Adrenal gland (tissue), 12 donors: ENCODE data around the gene GSK3A. TPM values are rescaled to one million over a fixed set of nuclear protein-coding genes. Genes with fewer than 3 reads are reported as not detected.

Experiments
- DNase-seq, 7 donors: peaks; one replicate each; pipeline ENCODE4 v3.0.0-alpha.2; 2019 to 2020
- H3K27ac ChIP-seq, 5 donors: fragments of 200-600 bp; sonication (generic) in 4 of 5; 1 replicate in 3 of 5; 2 replicates in 2 of 5; pipeline versions ENCODE4 v1.5.1 to v1.8.0; 2016 to 2020; ENCODE audit warnings: mild to moderate bottlenecking in 1 of 5
- H3K27me3 ChIP-seq: fragments of 200-600 bp; 2 replicates; pipeline ENCODE4 v1.8.0; 2021
- H3K36me3 ChIP-seq, 2 donors: fragments of 200-600 bp; replicated peaks in 1 of 2; 1 replicate in 1 of 2; 2 replicates in 1 of 2; pipeline versions ENCODE4 v1.5.1 to v1.8.0; 2018 to 2022
- H3K4me1 ChIP-seq, 2 donors: fragments of 200-600 bp; replicated peaks in 1 of 2; 1 replicate in 1 of 2; 2 replicates in 1 of 2; pipeline versions ENCODE4 v1.5.1 to v1.8.0; 2018 to 2021
- H3K4me3 ChIP-seq, 4 donors: fragments of 200-600 bp; sonication (generic) in 3 of 4; one replicate each; pipeline ENCODE4 v1.5.1; 2016 to 2018
- H3K9me3 ChIP-seq, 3 donors: fragments of 200-600 bp; sonication (generic) in 1 of 3; replicated peaks in 1 of 3; 1 replicate in 2 of 3; 2 replicates in 1 of 3; pipeline versions ENCODE4 v1.5.1 to v1.8.0; 2016 to 2021
- POLR2A ChIP-seq, 2 donors: fragments of 450-650 bp; IDR thresholded peaks; one replicate each; pipeline ENCODE4 v1.6.1; 2017; ENCODE audit warnings: antibody characterized with exemption in 2 of 2, mild to moderate bottlenecking in 2 of 2, moderate library complexity in 1 of 2
- WGBS, 4 donors: extraction: QIAGEN DNeasy Blood & Tissue Kit in 2 of 4; methylation state at CpG; one replicate each; pipeline versions ENCODE4 v1.1.5 to v1.1.7; 2013 to 2017; 5-methylcytosine and 5-hydroxymethylcytosine counted together
- intact Hi-C, 2 donors: fragments of 100-400 bp; cut with DNase I; formaldehyde crosslinking; loops; one replicate each; pipeline versions ENCODE4 v1.14.1 to v1.15.0; 2022 to 2023
- polyA plus RNA-seq, 3 donors: library from polyadenylated mRNA; stranded (reverse); fragments of 200-250 nt in 2 of 3; fragments of 350-450 nt in 1 of 3; fragmentation: Illumina TruSeq in 1 of 3; extraction: RNeasy Lipid Tissue Mini Kit (QIAGEN cat#74804) in 1 of 3; gene quantifications; one replicate each; pipeline ENCODE4 v1.2.3, GENCODE V29; 2013 to 2014
- total RNA-seq, 9 donors: library from RNA; depleted of rRNA in 4 of 9; stranded (reverse); fragments of >200 nt in 4 of 9; fragments of 120-200 nt in 1 of 9; fragmentation: NEBNext Ultra II Directional in 1 of 9; extraction: Animal tissue kit (Norgen Biotek cat#: 25700) in 1 of 9; gene quantifications; one replicate each; pipeline versions ENCODE4 v1.1.0 to v1.2.4, GENCODE V29; 2013 to 2023
- TF ChIP-seq, protein P1 (sequence below), 6 experiments: fragments of 450-650 bp in 4 of 6; fragments of 200-600 bp in 2 of 6; sonication (generic) in 1 of 6; IDR thresholded peaks; 1 replicate in 5 of 6; 2 replicates in 1 of 6; pipeline versions ENCODE4 v1.5.1 to v1.8.0; 2016 to 2021; ENCODE audit warnings: antibody characterized with exemption in 6 of 6, mild to moderate bottlenecking in 2 of 6, moderate library complexity in 1 of 6
- donor health status: healthy with polysubstance abuse.
- donor health status: Bipolar disorder and iron deficiency.
- donor health status: DM: yes; HTN: yes; CAD: no.
- donor health status: DM: no; HTN: no; CAD: no.
- donor health status: DM: no; HTN: no; CAD: no.
- donor health status: DM: yes; HTN: yes; CAD: no.

Gene GSK3A
- total and polyA plus RNA-seq, 12 donors = 19.5 to 94.9 (median 49.7) TPM

DNA sequence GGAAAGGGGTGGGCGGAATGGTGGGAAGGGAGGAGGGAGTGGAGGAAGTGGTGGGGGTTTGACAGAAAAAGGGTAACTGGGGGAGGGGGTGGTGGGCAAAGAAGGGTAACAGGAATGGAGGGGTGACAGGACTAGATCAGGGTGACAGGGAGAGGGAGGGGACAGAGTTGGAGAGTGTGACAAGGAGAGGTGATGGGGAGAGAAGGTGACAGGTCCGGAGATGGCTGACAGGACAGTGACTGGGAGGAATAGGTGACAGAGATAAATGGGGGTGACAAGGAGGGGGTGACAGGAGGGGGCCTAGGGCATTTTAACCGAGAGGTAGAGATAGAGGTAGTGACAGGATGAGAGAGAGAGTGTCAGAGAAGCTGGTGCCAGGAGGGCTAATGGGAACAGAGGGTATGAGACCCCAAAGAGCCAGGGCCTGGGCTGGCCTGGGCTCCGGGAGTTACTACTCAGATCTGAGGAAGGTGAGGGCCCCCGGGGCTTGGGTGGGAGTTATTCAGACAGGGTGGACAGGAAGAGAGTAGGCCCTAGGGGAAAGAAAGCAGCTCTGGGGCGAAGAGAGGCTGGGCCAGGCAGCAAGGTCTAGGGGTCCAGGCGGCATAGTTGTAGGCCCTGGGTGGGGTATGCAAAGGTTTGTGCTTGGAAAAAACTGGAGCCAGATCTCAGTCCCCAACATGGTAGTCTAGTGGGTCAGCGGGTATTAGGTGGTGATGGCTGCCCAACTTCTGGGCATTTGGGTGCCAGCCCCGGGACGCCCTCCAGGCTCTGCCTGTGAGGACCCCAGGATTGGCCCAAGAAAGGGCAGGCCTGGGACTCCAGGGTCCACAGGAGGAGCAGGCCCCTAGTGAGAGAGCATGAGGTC is 27.3 kb upstream of the GSK3A start:
- Histone ChIP-seq H3K4me1 (peaks cover 24 to 31% of the 10 kb centered on the region in 2 donors), H3K27me3 (no peaks in the 10 kb centered on the region), H3K36me3 (peaks cover 0 to 32% of the 10 kb centered on the region in 2 donors), H3K4me3 (peak overlapping the region in 2 of 4 donors; percentile 56 to 81), H3K27ac (peak overlapping the region; percentile 86 to 96 (median 92)), H3K9me3 (no peaks in the 10 kb centered on the region)
- peak in 5 of 7 donors; percentile 45 to 68 (median 49) for DNase-seq
- no peak for TF ChIP-seq POLR2A (IDR thresholded peaks at IDR 0.05)
- TF ChIP-seq, protein P1, sequence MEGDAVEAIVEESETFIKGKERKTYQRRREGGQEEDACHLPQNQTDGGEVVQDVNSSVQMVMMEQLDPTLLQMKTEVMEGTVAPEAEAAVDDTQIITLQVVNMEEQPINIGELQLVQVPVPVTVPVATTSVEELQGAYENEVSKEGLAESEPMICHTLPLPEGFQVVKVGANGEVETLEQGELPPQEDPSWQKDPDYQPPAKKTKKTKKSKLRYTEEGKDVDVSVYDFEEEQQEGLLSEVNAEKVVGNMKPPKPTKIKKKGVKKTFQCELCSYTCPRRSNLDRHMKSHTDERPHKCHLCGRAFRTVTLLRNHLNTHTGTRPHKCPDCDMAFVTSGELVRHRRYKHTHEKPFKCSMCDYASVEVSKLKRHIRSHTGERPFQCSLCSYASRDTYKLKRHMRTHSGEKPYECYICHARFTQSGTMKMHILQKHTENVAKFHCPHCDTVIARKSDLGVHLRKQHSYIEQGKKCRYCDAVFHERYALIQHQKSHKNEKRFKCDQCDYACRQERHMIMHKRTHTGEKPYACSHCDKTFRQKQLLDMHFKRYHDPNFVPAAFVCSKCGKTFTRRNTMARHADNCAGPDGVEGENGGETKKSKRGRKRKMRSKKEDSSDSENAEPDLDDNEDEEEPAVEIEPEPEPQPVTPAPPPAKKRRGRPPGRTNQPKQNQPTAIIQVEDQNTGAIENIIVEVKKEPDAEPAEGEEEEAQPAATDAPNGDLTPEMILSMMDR (IDR thresholded peaks at IDR 0.05) = no peak
- WGBS, 4 donors = 11 to 28% (median 25%) methylated on average over 7 to 10 of the region's 10 CpGs
- intact Hi-C loops = loop anchor here in 1 of 2 donors (2.0 kb wide), 1 partner anchor 15 kb away; the partner anchor contains the start of gene ERF

DNA sequence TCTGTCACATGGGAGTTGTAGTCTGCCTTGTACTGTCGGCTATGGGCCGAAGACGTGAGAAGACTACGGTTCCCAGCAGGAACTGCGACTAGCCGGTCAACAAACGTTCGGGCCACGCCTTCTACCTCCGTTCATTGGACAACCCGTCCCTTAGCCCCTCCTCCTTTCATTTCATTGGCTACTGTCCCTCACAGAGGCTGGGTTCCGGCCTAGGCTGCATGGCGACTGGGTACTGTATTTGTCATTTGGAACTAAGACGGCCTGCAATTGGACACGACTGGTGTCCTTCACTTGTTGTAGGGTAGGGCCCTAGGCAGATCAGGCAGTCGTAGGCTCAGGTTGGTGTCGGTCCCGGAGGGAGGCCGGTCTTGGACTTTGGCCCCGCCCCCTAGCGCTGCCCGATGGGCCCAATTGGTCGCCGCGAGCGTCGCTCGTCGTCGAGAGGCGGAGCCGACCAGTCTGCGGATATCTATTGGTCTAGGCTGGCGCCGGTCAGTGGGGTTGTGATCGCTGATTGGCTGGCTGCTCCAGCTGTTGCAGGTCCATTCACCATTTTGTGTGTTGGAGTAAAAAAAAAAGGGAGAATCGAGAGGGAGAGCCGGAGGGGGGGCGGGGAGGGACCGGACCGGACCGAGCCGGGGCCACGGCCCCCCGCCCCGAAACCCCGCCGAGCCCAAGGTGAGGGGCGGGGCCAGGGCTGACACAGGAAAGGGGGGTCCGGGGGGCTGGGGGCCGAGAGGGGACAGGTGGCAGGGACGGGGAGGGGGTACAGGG is 26.5 kb upstream of the GSK3A start, which contains the start of gene CIC:
Gene CIC (plus strand): TSS at position 549 of the 774 bp plus-strand sequence. CDS start 2,532 bp downstream, outside the sequence.
- Histone ChIP-seq H3K4me1 (peaks cover 24 to 27% of the 10 kb centered on the region in 2 donors), H3K9me3 (no peaks in the 10 kb centered on the region), H3K27me3 (no peaks in the 10 kb centered on the region), H3K4me3 (peak within 1 kb of the TSS in 3 of 4 donors; percentile 7 to 81 (median 65)), H3K36me3 (peaks cover 0 to 24% of the 10 kb centered on the region in 2 donors), H3K27ac (peak within 1 kb of the TSS; percentile 91 to 99 (median 95))
- WGBS, 4 donors = 0 to 1% (median 1%) methylated on average over 23 to 52 of the region's 52 CpGs
- no peak for TF ChIP-seq POLR2A (IDR thresholded peaks at IDR 0.05)
- TF ChIP-seq, protein P1 (IDR thresholded peaks at IDR 0.05) = no peak
- peak; percentile 100 for DNase-seq
- intact Hi-C loops = loop anchor here in 1 of 2 donors (2.0 kb wide), 1 partner anchor 14 kb away; the partner anchor contains the start of gene ERF

DNA sequence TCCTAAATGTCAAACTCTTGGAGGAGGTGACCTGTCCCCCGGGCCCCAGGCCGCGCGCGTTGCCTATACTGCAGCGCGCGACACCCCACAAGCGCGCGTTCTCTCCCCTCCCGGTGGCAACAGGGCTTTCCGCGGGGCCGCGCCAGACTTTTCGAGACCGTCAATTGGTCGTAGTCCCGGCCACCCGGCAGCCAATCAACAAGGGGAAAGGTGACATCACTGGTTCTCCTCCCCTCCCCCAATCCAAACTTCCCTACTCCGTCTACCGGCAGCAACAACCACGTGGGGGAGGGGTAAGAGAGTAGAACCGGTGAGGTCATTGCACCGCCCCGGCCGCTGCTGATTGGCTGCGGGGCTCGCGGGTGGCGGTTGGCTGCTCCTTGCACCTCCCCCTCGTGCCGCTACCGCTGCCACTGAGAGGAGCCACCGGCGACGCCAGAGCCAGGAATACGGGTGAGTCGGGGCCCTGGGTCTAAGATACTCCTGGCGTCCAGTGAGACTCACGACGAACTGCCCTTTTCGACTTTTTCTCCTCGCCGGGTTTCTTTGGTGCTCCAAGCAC is 25.8 kb upstream of the GSK3A start:
- peak overlapping the region in 3 of 4 donors; percentile 7 to 65 (median 44) for H3K4me3 ChIP-seq
- no peaks in the 10 kb centered on the region for H3K9me3 ChIP-seq
- H3K36me3 ChIP-seq = peaks cover 0 to 17% of the 10 kb centered on the region in 2 donors
- intact Hi-C loops = loop anchor here in 1 of 2 donors (2.0 kb wide), 1 partner anchor 13 kb away; the partner anchor contains the start of gene ERF
- H3K27me3 ChIP-seq = no peaks in the 10 kb centered on the region
- DNase-seq = peak; percentile 100
- peak in 1 of 2 donors; percentile 86 for TF ChIP-seq POLR2A (IDR thresholded peaks at IDR 0.05)
- TF ChIP-seq, protein P1 (IDR thresholded peaks at IDR 0.05) = peak in 2 of 6 experiments; percentile 36
- WGBS, 4 donors = 0 to 1% (median 0%) methylated on average over 10 to 46 of the region's 46 CpGs
- H3K27ac ChIP-seq = peak overlapping the region; percentile 91 to 99 (median 95)
- H3K4me1 ChIP-seq = peaks cover 24 to 27% of the 10 kb centered on the region in 2 donors
